T-helper 1 cell treated with Interleukin-12 subunit alpha and Interleukin-12 subunit beta and Interleukin-4 antibody, amounts not matched to agents 30 ng/mL and 1 ng/mL, for 36 hours (primary cell): ENCODE results near the gene COMT. TPM values are rescaled to one million over a fixed set of nuclear protein-coding genes. Genes with fewer than 3 reads are reported as not detected.

Experiments used
- intact Hi-C: fragments of 100-400 bp; cut with micrococcal nuclease; formaldehyde crosslinking; loops from one replicate; pipeline ENCODE4 v1.15.1; 2024
- total RNA-seq: library from RNA; stranded (reverse); gene quantifications from 2 replicates; pipeline ENCODE4 v1.2.3, GENCODE V29; 2022

The COMT gene
- total RNA-seq, 1 donor from 2014 or later: 87.3 TPM

GRCh38 chr22:19981171-19981960 lies 39.8 kb downstream of the COMT start:
- intact Hi-C loops: no loop called here

- intact Hi-C loops: no loop called here
These were observed 40.7 kb downstream of the COMT start for GRCh38 chr22:19981961-19982920.

GRCh38 chr22:19982991-19983578 lies 41.5 kb downstream of the COMT start:
- intact Hi-C loops: no loop called here

- intact Hi-C loops: no loop called here
These were observed 42.2 kb downstream of the COMT start for GRCh38 chr22:19983741-19984140.

GRCh38 chr22:19984201-19984753 lies 42.7 kb downstream of the COMT start:
- intact Hi-C loops: no loop called here

- intact Hi-C loops: no loop called here
These were observed 43.6 kb downstream of the COMT start for GRCh38 chr22:19984851-19985811.

- intact Hi-C loops: loop anchor here (2.0 kb wide), 1 partner anchor 35 kb away; the partner anchor contains the start of gene TANGO2
These were observed 44.4 kb downstream of the COMT start for GRCh38 chr22:19986011-19986409.

GRCh38 chr22:19986410-19987341 lies 45.1 kb downstream of the COMT start:
- intact Hi-C loops: loop anchor here (1.0 to 2.0 kb wide), 2 partner anchors 34 to 313 kb away; partner anchors contain the start of gene TANGO2

- intact Hi-C loops: loop anchor here (1.0 to 2.0 kb wide), 2 partner anchors 33 to 312 kb away; partner anchors contain the start of gene TANGO2
These were observed 46.1 kb downstream of the COMT start for GRCh38 chr22:19987394-19988306.

- intact Hi-C loops: no loop called here
These were observed 46.8 kb downstream of the COMT start for GRCh38 chr22:19988331-19988808.

GRCh38 chr22:19988965-19989724 lies 47.6 kb downstream of the COMT start:
- intact Hi-C loops: no loop called here

- intact Hi-C loops: no loop called here
These were observed 48.1 kb downstream of the COMT start for GRCh38 chr22:19989725-19990067.

- intact Hi-C loops: no loop called here
These were observed 48.6 kb downstream of the COMT start for GRCh38 chr22:19990188-19990587.

- intact Hi-C loops: no loop called here
These were observed 49.2 kb downstream of the COMT start for GRCh38 chr22:19990609-19991394.

- intact Hi-C loops: no loop called here
These were observed 49.7 kb downstream of the COMT start for GRCh38 chr22:19991395-19991644.

- intact Hi-C loops: no loop called here
These were observed 50.3 kb downstream of the COMT start for GRCh38 chr22:19991645-19992451.
